NCI-H2107 treated with DMSO at 0.1 percent for 48 hours (cell line): Measurements from ENCODE around the gene PHLDB2.
A peak's percentile ranks its signal among the peaks of the same experiment; 100 is the strongest.

ENCODE experiments used
- DNase-seq: peaks from one replicate; lab custom pipeline; 2025; ENCODE audit not compliant: unreplicated experiment; lab: John Stamatoyannopoulos, UW

Gene PHLDB2

DNA sequence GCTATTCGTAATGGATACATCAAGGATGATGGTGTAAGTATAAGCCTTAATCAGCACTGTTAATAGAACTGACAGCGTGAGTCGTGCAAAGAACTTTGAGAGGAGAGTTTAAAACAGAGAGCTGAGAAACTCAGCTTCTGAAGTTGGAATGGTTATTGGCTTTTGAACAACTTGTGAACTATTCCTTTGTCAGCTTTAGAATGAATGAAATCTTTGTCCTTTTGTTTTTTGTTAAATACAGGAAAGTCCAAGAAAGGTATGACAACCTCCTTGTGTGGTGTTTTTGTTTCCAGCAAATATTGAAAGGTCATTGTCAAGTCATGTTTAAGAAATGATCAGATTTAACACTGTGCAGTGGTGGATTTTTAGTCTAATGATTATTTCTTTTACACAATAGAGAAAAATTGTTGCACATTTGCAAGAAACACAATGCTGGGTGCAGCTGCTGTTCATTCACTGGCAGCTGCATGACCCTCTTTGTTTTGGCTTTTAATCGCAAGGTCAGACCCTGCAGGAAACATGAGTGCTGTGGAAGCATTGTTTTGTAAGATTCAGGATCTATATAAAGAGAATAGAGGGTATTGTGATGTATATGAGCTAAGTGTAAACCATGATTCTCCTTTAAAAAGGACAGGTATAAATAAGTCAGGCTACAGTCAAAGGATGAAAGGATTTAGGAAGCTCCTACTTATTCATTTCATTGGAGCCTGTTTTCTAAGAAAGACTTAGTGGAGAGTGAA lies 98.1 kb downstream of the PHLDB2 start:
- peak; percentile 75 for DNase-seq

DNA sequence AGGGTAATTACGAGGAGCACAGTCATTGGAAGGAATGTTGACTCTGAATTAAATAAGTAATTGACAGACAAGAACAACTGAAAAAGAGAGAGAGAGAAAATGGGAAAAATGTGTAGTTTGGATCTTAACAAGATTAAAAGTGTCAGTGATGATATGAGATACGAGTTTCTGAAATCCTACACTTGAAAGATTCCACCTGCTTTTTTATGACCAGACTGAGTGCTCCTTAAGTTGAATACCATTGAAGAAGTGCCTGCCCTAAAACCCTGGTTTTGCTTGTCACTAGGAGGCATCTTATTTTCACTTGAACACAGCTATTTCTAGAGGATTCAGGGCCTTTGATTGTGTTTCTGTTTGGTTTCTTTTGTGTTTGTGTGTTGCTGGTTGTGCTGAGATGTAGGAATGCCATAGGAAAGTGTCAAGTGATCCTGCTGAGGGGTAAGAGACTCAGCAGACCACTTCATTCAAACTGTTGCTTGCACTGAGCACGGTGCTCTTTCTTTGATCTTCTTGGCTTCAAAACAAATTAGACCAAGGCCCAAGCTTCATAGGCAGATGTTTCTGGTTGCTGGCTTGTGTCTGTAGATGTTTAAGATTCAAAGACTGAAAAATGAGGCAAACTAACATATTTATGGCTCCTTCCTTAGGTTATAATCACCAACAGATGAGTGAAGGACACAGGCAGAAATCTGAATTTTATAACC lies 102.5 kb downstream of the PHLDB2 start:
- no peak for DNase-seq

DNA sequence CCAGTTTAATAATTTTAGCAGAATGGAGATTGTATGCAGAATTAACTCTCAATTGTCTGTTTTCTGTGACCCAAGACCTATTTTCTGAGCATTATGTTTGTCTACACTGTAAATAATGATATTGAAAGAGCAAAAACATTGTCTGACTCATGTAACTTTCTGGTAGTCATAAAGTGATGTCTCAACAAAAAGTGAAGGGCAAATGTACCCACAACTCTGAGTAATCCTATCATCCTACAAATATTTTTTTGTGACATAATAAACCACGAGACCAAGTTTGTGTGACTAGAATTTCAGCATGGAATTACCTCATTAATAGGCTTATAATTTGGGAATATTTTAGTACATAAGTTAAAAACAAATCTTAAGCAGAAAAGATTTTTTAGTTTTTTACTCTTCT lies 104.4 kb downstream of the PHLDB2 start:
- DNase-seq = no peak

DNA sequence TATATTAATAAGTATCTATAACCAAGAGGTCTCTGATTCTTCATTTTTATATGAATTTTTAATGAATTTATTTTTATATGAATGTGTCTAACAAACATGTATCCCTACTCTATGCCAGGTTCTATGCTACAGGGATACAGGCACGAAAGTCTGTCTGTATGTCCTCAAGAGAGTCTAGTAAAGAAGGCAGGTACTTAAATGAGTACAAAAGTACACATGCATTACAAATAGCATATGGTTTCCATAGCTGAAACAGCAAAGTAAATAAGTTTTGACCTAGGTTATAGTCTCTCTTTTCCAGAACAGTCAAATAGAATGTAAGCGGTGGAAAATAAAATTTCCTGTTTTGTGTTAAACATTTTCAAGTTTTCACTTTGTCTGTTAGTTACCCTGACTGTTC lies 106.4 kb downstream of the PHLDB2 start:
- DNase-seq = no peak

DNA sequence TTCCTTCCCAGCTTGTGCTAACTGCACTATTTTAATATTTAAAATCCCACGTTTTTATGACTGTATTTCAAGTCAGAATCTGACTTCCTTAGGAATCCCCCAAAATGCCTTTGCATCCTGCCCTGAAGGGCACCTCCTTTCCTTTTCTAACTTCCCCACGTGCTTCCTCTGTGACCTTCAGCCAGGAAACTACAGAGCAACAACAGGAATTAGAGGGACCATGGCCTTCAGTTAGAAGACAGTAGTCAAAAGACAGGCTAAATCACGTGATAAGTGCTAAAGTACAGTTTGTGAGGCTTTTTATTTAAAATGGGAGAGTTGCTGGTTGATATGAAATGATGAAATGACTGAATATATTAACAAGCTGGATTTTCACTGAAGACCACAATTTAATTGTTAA lies 108.0 kb downstream of the PHLDB2 start:
- DNase-seq = no peak

DNA sequence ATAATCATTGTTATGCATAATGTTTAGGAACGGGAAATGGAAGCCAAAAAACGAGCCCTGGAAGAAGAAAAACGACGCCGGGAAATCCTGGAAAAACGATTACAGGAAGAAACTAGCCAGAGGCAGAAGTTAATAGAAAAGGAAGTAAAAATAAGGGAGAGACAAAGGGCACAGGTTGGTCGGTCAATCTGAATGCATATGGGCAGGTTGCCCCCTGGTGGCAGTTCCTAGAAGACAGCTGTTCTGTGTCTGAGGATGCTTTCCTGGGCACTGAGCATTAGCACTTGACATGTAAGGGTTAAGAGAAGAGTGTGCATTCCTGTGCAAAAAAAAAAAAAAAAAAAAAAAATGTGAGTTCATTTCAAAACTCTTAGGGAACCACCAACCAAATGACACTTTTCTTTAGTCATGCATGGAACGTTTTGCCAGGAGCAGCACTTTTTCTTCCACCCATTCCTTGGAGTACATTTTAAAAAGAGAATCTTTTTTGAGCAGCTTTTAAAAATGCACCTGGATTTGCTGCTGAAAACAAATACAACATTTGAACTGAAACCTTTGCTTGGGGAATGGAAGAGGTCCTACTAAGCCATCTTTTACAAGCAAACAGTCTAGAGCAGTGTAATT lies 108.7 kb downstream of the PHLDB2 start:
- peak; percentile 89 for DNase-seq

DNA sequence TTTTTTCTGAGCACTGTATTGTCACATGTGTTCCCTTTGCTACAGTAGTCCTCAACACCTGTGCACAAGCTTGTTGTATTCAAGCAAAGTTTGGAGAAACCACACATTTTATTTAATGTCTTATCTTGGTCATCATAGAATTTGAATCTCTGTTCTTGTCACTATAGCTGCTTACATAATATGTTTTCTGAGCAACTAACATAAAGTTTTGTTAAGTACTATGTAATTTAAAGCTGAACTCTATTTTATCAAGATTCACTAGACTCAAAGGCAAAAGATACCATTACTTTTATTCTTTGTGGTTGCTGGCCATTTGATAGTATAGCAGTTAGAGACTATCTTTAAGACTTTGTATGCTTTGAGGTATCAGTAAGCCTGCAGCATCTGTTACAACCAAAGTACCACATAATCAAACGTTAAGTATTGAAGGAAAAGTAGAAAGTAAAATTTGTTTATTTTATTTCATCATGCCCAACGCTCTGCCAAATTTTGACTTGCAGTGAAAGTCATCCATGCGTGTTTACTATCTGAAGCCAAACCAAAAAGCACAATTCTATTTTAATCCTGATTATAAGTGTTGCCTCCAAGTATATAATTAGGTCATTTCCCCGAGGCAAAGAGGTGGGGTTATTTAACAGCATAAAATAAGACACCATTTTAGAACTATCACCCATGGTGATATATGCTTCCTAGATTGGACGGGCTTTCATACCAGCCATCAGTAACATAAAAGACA lies 109.4 kb downstream of the PHLDB2 start:
- DNase-seq = no peak

DNA sequence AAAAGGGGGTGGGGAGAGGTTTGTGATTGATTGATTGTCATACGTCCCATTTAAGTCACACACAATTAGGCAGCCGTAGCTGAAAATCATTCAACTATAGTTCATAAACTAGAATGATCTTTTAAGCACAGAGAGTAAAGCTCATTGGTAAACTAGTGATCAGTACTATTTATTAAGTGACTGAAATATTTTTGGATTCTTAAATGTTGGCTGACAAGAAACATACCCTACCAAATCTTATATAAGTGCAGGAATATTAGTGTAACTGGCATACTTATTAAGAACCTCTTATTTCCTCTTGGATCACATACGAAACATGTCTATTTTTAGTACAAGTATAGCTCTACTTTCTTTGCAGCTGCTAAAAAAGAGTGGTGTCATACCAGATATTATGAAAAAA lies 111.3 kb downstream of the PHLDB2 start:
- DNase-seq = no peak

DNA sequence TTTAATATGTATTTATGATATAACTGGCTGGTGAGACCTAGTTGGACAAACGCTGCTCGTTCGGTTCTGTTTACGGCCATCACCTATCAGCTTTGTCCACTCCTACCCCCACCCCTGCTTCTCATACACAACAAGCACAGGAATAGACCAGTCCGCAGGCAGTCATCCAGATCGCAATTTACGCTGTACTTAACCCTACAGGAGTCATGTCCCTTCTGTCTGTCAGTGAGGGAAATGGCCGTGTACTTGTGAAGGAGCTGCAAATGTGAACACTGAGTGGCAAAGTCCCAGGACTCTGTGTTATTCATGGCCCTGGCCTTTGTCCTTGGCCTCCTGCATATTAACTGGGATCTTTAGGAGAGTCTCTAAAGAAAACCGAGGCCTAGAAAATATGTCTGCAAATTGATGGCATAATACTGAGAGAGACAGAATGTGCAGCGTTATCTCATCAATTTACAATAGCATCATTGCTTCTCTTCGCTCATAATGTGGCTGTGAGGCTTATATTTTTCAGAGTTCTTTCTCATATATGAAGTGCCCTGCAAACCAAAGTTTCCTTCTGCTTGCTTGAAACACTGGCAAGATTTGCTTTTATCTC lies 112.6 kb downstream of the PHLDB2 start:
- no peak for DNase-seq

DNA sequence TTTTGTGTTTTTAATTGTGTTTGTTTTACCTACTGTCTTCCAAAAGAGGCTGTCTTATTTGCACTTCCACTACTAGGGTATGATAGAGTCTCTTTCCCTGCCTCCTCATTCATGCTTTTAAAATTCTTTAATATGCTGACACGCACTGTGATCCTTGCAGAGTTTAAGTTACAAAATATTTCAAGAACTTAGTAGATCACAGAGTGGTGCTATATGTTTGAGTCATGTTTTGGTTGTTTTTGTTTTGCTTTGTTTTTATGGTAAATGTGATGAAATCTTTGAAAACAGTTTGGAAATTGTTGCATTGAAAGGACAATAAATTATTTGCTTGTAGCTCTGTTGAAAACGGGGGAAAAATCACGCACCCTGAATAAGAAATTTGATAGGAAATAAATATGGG lies 113.8 kb downstream of the PHLDB2 start:
- DNase-seq = no peak

DNA sequence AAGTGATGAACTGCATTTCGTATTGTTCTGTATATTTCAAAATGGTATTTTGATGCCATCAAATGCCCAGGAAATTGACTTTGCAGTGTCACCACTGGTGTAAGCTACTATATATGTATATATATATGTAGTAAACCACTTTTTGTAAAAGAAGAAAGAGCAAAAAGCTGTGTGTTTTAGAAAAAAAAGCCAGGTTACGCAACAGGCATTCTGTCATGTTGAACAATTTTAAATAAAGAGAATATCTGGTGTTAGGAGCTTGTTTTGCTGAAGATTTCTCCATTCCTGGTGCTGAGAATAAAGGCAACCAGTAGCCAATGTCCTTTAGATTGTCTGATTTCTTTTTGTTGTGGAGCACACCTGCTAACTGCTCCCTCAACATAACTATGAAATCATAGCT lies 116.1 kb downstream of the PHLDB2 start:
- DNase-seq = no peak

DNA sequence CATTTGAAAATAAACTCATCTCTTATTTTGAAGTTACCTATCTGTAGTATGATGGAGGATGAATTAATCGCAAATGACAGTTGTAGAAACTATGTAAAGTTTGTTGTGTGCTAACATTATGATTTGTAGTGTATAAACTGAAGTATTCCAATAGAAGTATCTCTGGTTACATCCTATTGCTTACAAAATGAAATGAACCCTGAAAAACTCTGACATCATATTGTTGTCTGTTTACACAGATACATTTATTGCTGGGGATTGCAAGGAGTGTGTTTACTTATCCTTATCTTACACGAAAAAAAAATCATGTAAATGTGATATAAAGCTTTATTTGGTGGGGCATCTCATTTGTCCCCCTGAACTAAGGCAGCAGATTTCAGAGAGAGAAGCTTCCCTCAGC lies 117.2 kb downstream of the PHLDB2 start:
- DNase-seq = no peak

DNA sequence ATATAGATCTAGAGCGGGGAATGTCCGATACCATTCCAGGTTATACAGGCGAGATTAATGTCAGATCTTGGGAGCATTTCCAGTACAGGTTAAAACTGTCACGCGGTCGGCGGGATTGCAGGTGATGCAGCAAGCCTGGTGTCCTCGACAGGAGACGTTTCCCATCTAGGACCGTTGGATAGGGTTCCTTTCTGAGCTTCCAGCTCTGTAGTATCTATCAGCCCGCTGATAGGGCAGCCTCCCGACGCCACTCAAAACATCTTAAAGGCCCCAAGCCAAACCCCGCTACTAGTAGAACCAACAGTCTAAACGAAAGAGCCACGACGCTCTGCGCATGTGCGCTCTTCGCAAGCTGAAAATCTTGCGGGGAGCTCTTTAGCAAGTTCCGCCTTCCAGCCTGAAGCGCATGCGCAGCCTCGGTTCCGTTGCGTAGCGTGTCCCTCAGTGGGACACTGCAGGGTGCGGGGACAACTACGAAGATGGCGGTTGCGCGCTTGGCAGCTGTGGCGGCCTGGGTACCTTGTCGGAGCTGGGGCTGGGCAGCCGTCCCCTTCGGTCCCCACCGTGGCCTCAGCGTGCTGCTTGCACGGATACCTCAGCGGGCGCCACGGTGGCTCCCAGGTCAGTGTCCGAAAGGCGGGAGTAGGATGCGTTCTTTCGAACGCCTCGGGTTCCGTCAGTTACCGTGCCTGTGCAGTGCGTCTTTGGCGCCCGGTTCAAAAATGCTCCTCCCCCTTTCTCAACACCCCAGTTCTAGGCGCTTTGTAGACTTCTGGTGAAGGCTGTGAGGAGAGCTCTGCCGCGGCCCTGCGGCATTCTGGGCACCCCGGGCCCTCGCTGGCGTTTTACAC lies 119.7 kb downstream of the PHLDB2 start, which contains the start of gene ABHD10:
Gene ABHD10, plus strand, starts transcription at position 444 of the 851 bp plus-strand sequence. Its CDS starts 36 bp downstream, at position 480.
- DNase-seq = peak; percentile 99

DNA sequence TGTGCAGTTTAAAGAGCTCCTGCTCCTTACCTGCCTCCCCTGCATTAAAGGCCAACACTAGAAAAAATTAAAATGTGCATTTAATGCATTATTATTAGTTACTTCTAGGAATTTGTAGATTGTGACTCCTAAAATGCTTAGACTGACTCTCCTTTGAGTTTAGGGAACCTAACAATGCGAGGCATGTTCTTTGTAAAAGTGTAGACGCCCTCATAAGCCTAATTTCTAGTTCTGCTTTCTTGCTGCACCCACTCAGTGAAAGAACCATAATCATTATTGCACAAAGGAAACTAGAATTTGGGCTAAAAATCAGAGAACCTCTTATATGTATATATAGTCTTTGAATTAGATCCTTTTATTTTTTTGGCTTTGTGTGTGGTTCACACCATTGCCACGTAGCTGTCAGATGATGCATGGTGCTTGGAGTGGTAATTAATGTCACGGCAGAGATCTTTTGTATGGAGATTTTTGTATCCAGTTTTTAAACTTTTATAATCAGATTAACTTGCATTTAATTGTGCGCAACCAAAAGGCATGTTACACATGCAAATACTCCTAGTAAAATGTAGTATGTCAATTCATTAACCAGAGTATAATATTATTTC lies 120.5 kb downstream of the PHLDB2 start:
- DNase-seq = peak; percentile 26

DNA sequence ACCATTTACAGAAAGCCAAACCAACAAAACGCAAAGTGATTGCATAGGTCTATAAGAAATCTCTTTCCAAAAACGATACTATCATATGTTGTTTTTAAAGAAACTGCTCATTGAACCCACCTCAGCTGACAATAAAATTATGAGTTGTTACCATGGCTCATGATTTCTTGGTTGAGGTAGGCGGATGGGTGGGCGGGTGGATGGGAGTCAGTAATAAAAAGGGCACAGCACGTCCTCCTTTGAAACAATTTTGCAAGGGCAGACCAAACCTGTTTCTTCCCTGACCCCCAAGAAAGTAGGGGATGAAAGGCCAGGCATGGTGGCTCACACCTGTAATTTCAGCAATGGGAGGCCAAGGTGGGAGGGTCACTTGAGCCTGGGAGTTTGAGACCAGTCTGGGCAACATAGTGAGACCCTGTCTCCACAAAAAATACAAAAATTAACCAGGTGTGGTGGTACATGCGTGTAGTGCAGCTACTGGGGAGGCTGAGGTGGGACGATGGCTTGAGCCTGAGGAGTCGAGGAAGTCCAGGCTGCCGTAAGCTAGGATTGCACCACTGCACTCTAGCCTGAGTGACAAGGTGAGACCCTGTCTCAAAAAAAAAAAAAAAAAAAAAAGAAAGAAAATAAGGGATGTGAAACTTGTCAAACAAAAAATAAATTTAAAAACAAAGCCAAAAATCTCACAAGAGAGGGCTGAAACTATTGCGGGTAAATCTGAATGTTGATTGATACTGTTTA lies 121.8 kb downstream of the PHLDB2 start:
- DNase-seq = no peak

DNA sequence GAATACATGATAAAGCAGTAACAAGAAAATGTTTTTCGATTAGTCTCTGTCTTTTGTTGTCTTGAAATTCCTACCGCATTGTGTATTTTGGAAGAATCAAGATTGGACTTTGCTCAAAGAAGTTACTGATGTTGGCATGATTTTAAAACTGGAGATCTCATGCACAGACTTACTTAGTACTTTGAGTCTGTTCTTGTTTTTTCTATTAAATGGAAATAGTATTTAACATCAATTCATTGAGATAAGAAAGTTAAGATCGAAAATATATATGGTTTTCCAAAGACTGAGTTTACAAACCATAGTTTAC lies 122.3 kb downstream of the PHLDB2 start:
- no peak for DNase-seq

DNA sequence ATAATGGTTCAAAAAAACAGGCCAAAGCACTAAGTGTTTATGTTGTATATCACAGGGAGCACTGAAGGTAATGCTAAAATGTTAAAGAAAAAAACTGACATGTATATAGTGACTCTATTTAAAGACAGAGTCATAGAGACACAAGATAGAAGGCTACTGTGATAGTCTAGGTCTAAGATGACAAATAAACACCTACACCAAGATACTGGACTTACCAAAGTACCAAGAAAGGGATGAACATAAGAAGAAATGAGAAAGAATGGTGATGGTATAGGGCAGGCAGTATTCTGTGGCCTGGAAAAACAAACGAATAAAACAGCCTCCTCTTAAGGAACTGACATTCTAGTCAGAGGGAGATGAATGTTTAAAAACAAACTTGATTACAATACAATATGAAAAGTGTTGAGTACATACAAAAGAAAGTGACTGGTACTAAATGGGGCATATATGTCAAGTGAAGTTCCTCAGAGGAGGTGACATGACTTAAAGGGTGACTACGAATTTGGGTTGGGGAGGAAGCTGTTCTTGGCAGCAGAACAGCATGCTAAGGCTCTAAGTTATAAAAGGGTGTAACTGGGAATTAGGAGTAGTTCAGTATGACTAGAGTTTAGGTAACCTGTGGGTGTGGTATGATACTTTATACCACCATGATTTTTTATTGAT lies 125.7 kb downstream of the PHLDB2 start:
- DNase-seq = no peak

DNA sequence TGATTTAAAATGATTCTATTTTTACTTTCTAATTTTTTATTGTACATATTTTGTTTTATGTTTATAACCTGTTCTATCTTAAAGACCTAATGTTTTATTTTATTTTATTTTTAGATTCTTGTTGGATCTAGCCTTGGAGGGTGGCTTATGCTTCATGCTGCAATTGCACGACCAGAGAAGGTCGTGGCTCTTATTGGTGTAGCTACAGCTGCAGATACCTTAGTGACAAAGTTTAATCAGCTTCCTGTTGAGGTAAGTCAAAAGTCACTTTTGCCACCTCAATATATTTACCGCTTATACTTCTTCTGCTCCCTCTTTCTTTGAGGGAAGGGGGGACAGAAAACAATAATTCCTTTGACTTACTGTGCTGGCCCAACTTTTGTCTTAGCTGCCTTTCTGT lies 127.7 kb downstream of the PHLDB2 start:
- no peak for DNase-seq
